IPS-NIHi7 (cell line): Measurements from ENCODE around the gene LHX5.

Experiments used
- DNase-seq: peaks from one replicate; pipeline ENCODE4 v3.0.0; 2012; ENCODE audit warnings: mixed read lengths; ENCODE audit errors: extremely low spot score

Gene LHX5

GRCh38 chr12:113413488-113413939, 58.2 kb downstream of the LHX5 start:
- peak; percentile 46 for DNase-seq
